GM12878 (cell line): ENCODE results near the gene ADAMTS4.

Experiments
- BACH1 ChIP-seq: fragments of 450-650 bp; IDR thresholded peaks from 2 replicates; pipeline ENCODE4 v1.6.1; 2017; ENCODE audit warnings: mild to moderate bottlenecking, borderline replicate concordance
- CBX5 ChIP-seq: sonication (generic); IDR thresholded peaks from 2 replicates; pipeline ENCODE4 v1.6.1; 2016; ENCODE audit warnings: low read depth, moderate library complexity, mild to moderate bottlenecking, inconsistent platforms
- EZH2 ChIP-seq: IDR thresholded peaks from 2 replicates; pipeline ENCODE4 v1.6.1; 2012; ENCODE audit warnings: low read depth, mild to moderate bottlenecking, control low read depth, inconsistent platforms, low read length, borderline replicate concordance; ENCODE audit not compliant: control insufficient read depth
- FOXM1 ChIP-seq: IDR thresholded peaks from 2 replicates; pipeline ENCODE4 v1.6.1; 2012; ENCODE audit warnings: low read depth, mild to moderate bottlenecking, inconsistent platforms, low read length, moderate library complexity
- JUNB ChIP-seq: IDR thresholded peaks from 2 replicates; pipeline ENCODE4 v1.6.1; 2016; ENCODE audit warnings: antibody characterized with exemption, mild to moderate bottlenecking
- JUND ChIP-seq: IDR thresholded peaks from 2 replicates; pipeline ENCODE4 v1.6.1; 2012; ENCODE audit warnings: low read depth, mild to moderate bottlenecking, low read length, improper control_type of control experiment, moderate library complexity
- POLR2A ChIP-seq: IDR thresholded peaks from 2 replicates; pipeline ENCODE4 v1.6.1; 2011; ENCODE audit warnings: low read depth, mild to moderate bottlenecking, low read length
- YY1 ChIP-seq: IDR thresholded peaks from 2 replicates; pipeline ENCODE4 v1.6.1; 2011; ENCODE audit warnings: low read depth, mild to moderate bottlenecking, low read length
- ZZZ3 ChIP-seq: IDR thresholded peaks from 2 replicates; pipeline ENCODE4 v1.6.1; 2011; ENCODE audit warnings: low read depth; ENCODE audit not compliant: control insufficient read depth, insufficient read length
- TF ChIP-seq, protein P1 (sequence below), 3 experiments: IDR thresholded peaks in 2 of 3; conservative IDR thresholded peaks in 1 of 3; 2 replicates each; pipeline ENCODE4 v1.5.1; 2011; ENCODE audit warnings: low read depth in 3 of 3, low read length in 3 of 3, mild to moderate bottlenecking in 3 of 3, control low read depth in 2 of 3, moderate library complexity in 2 of 3, inconsistent platforms in 1 of 3, mixed read lengths in 1 of 3; ENCODE audit not compliant: control insufficient read depth in 2 of 3, insufficient read depth in 1 of 3; ENCODE audit errors: extremely low read depth in 1 of 3

- TF ChIP-seq JUNB (no peak), JUND (no peak), FOXM1 (no peak), ZZZ3 (no peak), BACH1 (no peak), EZH2 (no peak), POLR2A (no peak), CBX5 (no peak), YY1 (no peak)
- TF ChIP-seq, protein P1, sequence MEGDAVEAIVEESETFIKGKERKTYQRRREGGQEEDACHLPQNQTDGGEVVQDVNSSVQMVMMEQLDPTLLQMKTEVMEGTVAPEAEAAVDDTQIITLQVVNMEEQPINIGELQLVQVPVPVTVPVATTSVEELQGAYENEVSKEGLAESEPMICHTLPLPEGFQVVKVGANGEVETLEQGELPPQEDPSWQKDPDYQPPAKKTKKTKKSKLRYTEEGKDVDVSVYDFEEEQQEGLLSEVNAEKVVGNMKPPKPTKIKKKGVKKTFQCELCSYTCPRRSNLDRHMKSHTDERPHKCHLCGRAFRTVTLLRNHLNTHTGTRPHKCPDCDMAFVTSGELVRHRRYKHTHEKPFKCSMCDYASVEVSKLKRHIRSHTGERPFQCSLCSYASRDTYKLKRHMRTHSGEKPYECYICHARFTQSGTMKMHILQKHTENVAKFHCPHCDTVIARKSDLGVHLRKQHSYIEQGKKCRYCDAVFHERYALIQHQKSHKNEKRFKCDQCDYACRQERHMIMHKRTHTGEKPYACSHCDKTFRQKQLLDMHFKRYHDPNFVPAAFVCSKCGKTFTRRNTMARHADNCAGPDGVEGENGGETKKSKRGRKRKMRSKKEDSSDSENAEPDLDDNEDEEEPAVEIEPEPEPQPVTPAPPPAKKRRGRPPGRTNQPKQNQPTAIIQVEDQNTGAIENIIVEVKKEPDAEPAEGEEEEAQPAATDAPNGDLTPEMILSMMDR (IDR thresholded peaks at IDR 0.05 in 2 of 3, conservative IDR thresholded peaks at IDR 0.05 in 1 of 3; ENCODE audit: control insufficient read depth in 2 of 3, extremely low read depth in 1 of 3, insufficient read depth in 1 of 3, low read depth in 3 of 3, low read length in 3 of 3): no peak
Measured at GRCh38 chr1:161171696-161172095, 27.2 kb downstream of the ADAMTS4 start.
